Prostate gland (tissue), 2 donors: Measurements from ENCODE around the gene ZNF277. TPM values are rescaled to one million over a fixed set of nuclear protein-coding genes. Genes with fewer than 3 reads are reported as not detected.
"Not testable (repeated sequence)": the region's sequence is repeated elsewhere in the genome, so short reads cannot be mapped to it uniquely, and the experiment has no call there.

Source experiments
- DNase-seq: peaks from one replicate; pipeline ENCODE4 v3.0.0-alpha.2; 2019; ENCODE audit warnings: low spot score
- H3K27ac ChIP-seq, 2 donors: fragments of 200-600 bp; sonication (generic); 2 replicates each; pipeline ENCODE4 v1.5.1; 2017 to 2019
- H3K27me3 ChIP-seq: fragments of 200-600 bp; sonication (generic); replicated peaks from 2 replicates; pipeline ENCODE4 v1.5.1; 2019; ENCODE audit not compliant: insufficient read depth
- H3K36me3 ChIP-seq, 2 donors: fragments of 200-600 bp; sonication (generic); 1 replicate in 1 of 2; 2 replicates in 1 of 2; pipeline versions ENCODE4 v1.5.1 to v1.8.1; 2017 to 2019
- H3K4me1 ChIP-seq: fragments of 200-600 bp; sonication (generic); replicated peaks from 2 replicates; pipeline ENCODE4 v1.5.1; 2019
- H3K4me3 ChIP-seq, 2 donors: fragments of 200-600 bp; sonication (generic); 2 replicates each; pipeline ENCODE4 v1.5.1; 2017 to 2019
- H3K9me3 ChIP-seq: fragments of 200-600 bp; sonication (generic); 2 replicates; pipeline ENCODE4 v1.5.1; 2017
- POLR2A ChIP-seq: fragments of 450-650 bp; IDR thresholded peaks from one replicate; pipeline ENCODE4 v1.6.1; 2016; ENCODE audit warnings: antibody characterized with exemption, mild to moderate bottlenecking
- POLR2AphosphoS5 ChIP-seq: sonication (generic); formaldehyde crosslinking; IDR thresholded peaks from one replicate; pipeline ENCODE4 v1.6.1; 2017; ENCODE audit warnings: antibody characterized with exemption
- WGBS: methylation state at CpG from one replicate; pipeline ENCODE4 v1.1.5; 2018; 5-methylcytosine and 5-hydroxymethylcytosine counted together
- intact Hi-C: fragments of 100-400 bp; cut with DNase I; formaldehyde crosslinking; loops from one replicate; pipeline ENCODE4 v1.14.2; 2022
- total RNA-seq, 2 donors: library from RNA; depleted of rRNA; stranded (reverse); fragments of >200 nt; gene quantifications; one replicate each; pipeline ENCODE4 v1.1.0, GENCODE V29; 2016
- TF ChIP-seq, protein P1 (sequence below), 4 experiments: fragments of 200-600 bp in 2 of 4; fragments of 450-650 bp in 2 of 4; sonication (generic) in 2 of 4; IDR thresholded peaks; 1 replicate in 3 of 4; 2 replicates in 1 of 4; pipeline ENCODE4 v1.5.1; 2016 to 2019; ENCODE audit warnings: antibody characterized with exemption in 4 of 4, mild to moderate bottlenecking in 2 of 4, moderate library complexity in 2 of 4

The ZNF277 gene
- total RNA-seq, 2 donors from 2014 or later, result 23.0 to 33.1 TPM

GRCh38 chr7:112300831-112301407, 94.4 kb downstream of the ZNF277 start:
- H3K4me1 ChIP-seq, result no peaks in the 10 kb centered on the region
- 98% methylated on average over 6 of the region's 6 CpGs for WGBS
- no peaks in the 10 kb centered on the region for H3K36me3 ChIP-seq
- no peak overlapping the region for H3K27ac ChIP-seq
- no peak for DNase-seq
- no peaks in the 10 kb centered on the region for H3K27me3 ChIP-seq
- H3K9me3 ChIP-seq, result no peaks in the 10 kb centered on the region
- no peak overlapping the region for H3K4me3 ChIP-seq
- TF ChIP-seq POLR2AphosphoS5 (no peak), POLR2A (no peak)
- TF ChIP-seq, protein P1, sequence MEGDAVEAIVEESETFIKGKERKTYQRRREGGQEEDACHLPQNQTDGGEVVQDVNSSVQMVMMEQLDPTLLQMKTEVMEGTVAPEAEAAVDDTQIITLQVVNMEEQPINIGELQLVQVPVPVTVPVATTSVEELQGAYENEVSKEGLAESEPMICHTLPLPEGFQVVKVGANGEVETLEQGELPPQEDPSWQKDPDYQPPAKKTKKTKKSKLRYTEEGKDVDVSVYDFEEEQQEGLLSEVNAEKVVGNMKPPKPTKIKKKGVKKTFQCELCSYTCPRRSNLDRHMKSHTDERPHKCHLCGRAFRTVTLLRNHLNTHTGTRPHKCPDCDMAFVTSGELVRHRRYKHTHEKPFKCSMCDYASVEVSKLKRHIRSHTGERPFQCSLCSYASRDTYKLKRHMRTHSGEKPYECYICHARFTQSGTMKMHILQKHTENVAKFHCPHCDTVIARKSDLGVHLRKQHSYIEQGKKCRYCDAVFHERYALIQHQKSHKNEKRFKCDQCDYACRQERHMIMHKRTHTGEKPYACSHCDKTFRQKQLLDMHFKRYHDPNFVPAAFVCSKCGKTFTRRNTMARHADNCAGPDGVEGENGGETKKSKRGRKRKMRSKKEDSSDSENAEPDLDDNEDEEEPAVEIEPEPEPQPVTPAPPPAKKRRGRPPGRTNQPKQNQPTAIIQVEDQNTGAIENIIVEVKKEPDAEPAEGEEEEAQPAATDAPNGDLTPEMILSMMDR (IDR thresholded peaks at IDR 0.05), result no peak
- intact Hi-C loops, result no loop called here

GRCh38 chr7:112302566-112302965, 96.1 kb downstream of the ZNF277 start:
- H3K4me3 ChIP-seq, result no peak overlapping the region
- H3K27me3 ChIP-seq, result no peaks in the 10 kb centered on the region
- DNase-seq, result no peak
- WGBS, result 52% methylated on average over 2 of the region's 2 CpGs
- no peaks in the 10 kb centered on the region for H3K9me3 ChIP-seq
- no peak overlapping the region for H3K27ac ChIP-seq
- intact Hi-C loops, result no loop called here
- H3K36me3 ChIP-seq, result no peaks in the 10 kb centered on the region
- TF ChIP-seq POLR2A (no peak), POLR2AphosphoS5 (no peak)
- TF ChIP-seq, protein P1 (IDR thresholded peaks at IDR 0.05), result no peak
- no peaks in the 10 kb centered on the region for H3K4me1 ChIP-seq

GRCh38 chr7:112306903-112307302, 100.4 kb downstream of the ZNF277 start:
- intact Hi-C loops, result no loop called here
- TF ChIP-seq POLR2AphosphoS5, result no peak
- TF ChIP-seq, protein P1 (IDR thresholded peaks at IDR 0.05), result no peak
- TF ChIP-seq POLR2A, result no peak
- H3K4me1 ChIP-seq, result no peaks in the 10 kb centered on the region
- no peaks in the 10 kb centered on the region for H3K36me3 ChIP-seq
- no peak overlapping the region for H3K4me3 ChIP-seq
- no peak overlapping the region for H3K27ac ChIP-seq
- no peaks in the 10 kb centered on the region for H3K9me3 ChIP-seq
- 94% methylated on average over 2 of the region's 2 CpGs for WGBS
- no peak for DNase-seq
- no peaks in the 10 kb centered on the region for H3K27me3 ChIP-seq

- Histone ChIP-seq H3K27me3 (no peaks in the 10 kb centered on the region), H3K4me1 (no peaks in the 10 kb centered on the region), H3K36me3 (no peaks in the 10 kb centered on the region), H3K9me3 (no peaks in the 10 kb centered on the region), H3K4me3 (no peak overlapping the region), H3K27ac (no peak overlapping the region)
- intact Hi-C loops, result no loop called here
- DNase-seq, result no peak
- TF ChIP-seq POLR2AphosphoS5 (no peak), POLR2A (no peak)
- TF ChIP-seq, protein P1 (IDR thresholded peaks at IDR 0.05), result no peak
- 82% methylated on average over 3 of the region's 3 CpGs for WGBS
These were observed 101.0 kb downstream of the ZNF277 start for GRCh38 chr7:112307506-112307905.

- Histone ChIP-seq H3K27ac (no peak overlapping the region), H3K27me3 (no peaks in the 10 kb centered on the region), H3K36me3 (no peaks in the 10 kb centered on the region), H3K4me1 (no peaks in the 10 kb centered on the region), H3K9me3 (no peaks in the 10 kb centered on the region), H3K4me3 (no peak overlapping the region)
- TF ChIP-seq POLR2A, result no peak
- no peak for TF ChIP-seq POLR2AphosphoS5
- TF ChIP-seq, protein P1 (IDR thresholded peaks at IDR 0.05), result no peak
- intact Hi-C loops, result no loop called here
- WGBS, result 98% methylated on average over 3 of the region's 3 CpGs
- no peak for DNase-seq
These were observed 102.5 kb downstream of the ZNF277 start for GRCh38 chr7:112308974-112309373.

GRCh38 chr7:112316803-112317202, 110.3 kb downstream of the ZNF277 start:
- H3K9me3 ChIP-seq, H3K4me1 ChIP-seq, H3K4me3 ChIP-seq, H3K27ac ChIP-seq, intact Hi-C loops, H3K36me3 ChIP-seq, H3K27me3 ChIP-seq, DNase-seq: not testable (repeated sequence)
- 99% methylated on average over 2 of the region's 2 CpGs for WGBS
